Thyroid gland (tissue), 4 donors: ENCODE results near the gene MNAT1. TPM values are rescaled to one million over a fixed set of nuclear protein-coding genes. Genes with fewer than 3 reads are reported as not detected.

Source experiments
- DNase-seq, 2 donors: peaks; one replicate each; pipeline ENCODE4 v3.0.0-alpha.2; 2019
- H3K27ac ChIP-seq, 3 donors: fragments of 200-600 bp; sonication (generic); 1 replicate in 2 of 3; 2 replicates in 1 of 3; pipeline ENCODE4 v1.5.1; 2016 to 2019; ENCODE audit warnings: mild to moderate bottlenecking in 1 of 3, moderate library complexity in 1 of 3
- H3K27me3 ChIP-seq: fragments of 200-600 bp; sonication (generic); one replicate; pipeline ENCODE4 v1.5.1; 2019
- H3K36me3 ChIP-seq, 2 donors: fragments of 200-600 bp; sonication (generic); one replicate each; pipeline ENCODE4 v1.5.1; 2016 to 2019
- H3K4me1 ChIP-seq, 2 donors: fragments of 200-600 bp; sonication (generic); one replicate each; pipeline ENCODE4 v1.5.1; 2017 to 2019
- H3K4me3 ChIP-seq, 3 donors: fragments of 200-600 bp; sonication (generic); replicated peaks in 1 of 3; 1 replicate in 2 of 3; 2 replicates in 1 of 3; pipeline ENCODE4 v1.5.1; 2016; ENCODE audit warnings: mild to moderate bottlenecking in 1 of 3
- H3K9me3 ChIP-seq: fragments of 200-600 bp; sonication (generic); one replicate; pipeline ENCODE4 v1.5.1; 2017
- CTCF ChIP-seq, 6 experiments: fragments of 200-600 bp in 3 of 6; fragments of 450-650 bp in 3 of 6; sonication (generic) in 3 of 6; IDR thresholded peaks; one replicate each; pipeline ENCODE4 v1.5.1; 2016 to 2019; ENCODE audit warnings: antibody characterized with exemption in 6 of 6, mild to moderate bottlenecking in 2 of 6, inconsistent platforms in 1 of 6, moderate library complexity in 1 of 6
- POLR2A ChIP-seq, 2 donors: fragments of 450-650 bp; IDR thresholded peaks; one replicate each; pipeline ENCODE4 v1.6.1; 2017; ENCODE audit warnings: antibody characterized with exemption in 2 of 2, mild to moderate bottlenecking in 2 of 2, moderate library complexity in 1 of 2
- WGBS, 2 donors: methylation state at CpG; one replicate each; pipeline ENCODE4 v1.1.5; 2017; 5-methylcytosine and 5-hydroxymethylcytosine counted together
- intact Hi-C: fragments of 100-400 bp; cut with DNase I; formaldehyde crosslinking; loops from one replicate; pipeline ENCODE4 v1.15.1; 2023
- total RNA-seq, 4 donors: library from RNA; depleted of rRNA; stranded (reverse); fragments of >200 nt; gene quantifications; one replicate each; pipeline ENCODE4 v1.2.3, GENCODE V29; 2016

MNAT1 gene
- total RNA-seq, 4 donors from 2014 or later: 35.4 to 58.8 (median 47.8) TPM

- TF ChIP-seq POLR2A (IDR thresholded peaks at IDR 0.05) (no peak), CTCF (IDR thresholded peaks at IDR 0.05) (no peak)
- no peak for DNase-seq
- H3K27me3 ChIP-seq: no peaks in the 10 kb centered on the region
- H3K27ac ChIP-seq: no peak overlapping the region
- no peak overlapping the region for H3K4me3 ChIP-seq
- no peaks in the 10 kb centered on the region for H3K9me3 ChIP-seq
- intact Hi-C loops: no loop called here
- H3K36me3 ChIP-seq: peaks cover 4 to 18% of the 10 kb centered on the region in 2 donors
- 87 to 94% methylated on average over 4 of the region's 4 CpGs for WGBS, 2 donors
- H3K4me1 ChIP-seq: no peaks in the 10 kb centered on the region
Observed at GRCh38 chr14:60815371-60815770, 80.8 kb downstream of the MNAT1 start.

GRCh38 chr14:60817113-60817512 lies 82.6 kb downstream of the MNAT1 start:
- TF ChIP-seq POLR2A (IDR thresholded peaks at IDR 0.05) (no peak), CTCF (IDR thresholded peaks at IDR 0.05) (no peak)
- intact Hi-C loops: no loop called here
- Histone ChIP-seq H3K27ac (no peak overlapping the region), H3K4me1 (no peaks in the 10 kb centered on the region), H3K36me3 (peaks cover 4 to 15% of the 10 kb centered on the region in 2 donors), H3K27me3 (no peaks in the 10 kb centered on the region), H3K9me3 (no peaks in the 10 kb centered on the region), H3K4me3 (no peak overlapping the region)
- DNase-seq: no peak
- WGBS, 2 donors: 98 to 100% methylated on average over 1 of the region's 1 CpG

- WGBS, 2 donors: 93 to 95% methylated on average over 4 of the region's 4 CpGs
- Histone ChIP-seq H3K36me3 (no peaks in the 10 kb centered on the region), H3K9me3 (no peaks in the 10 kb centered on the region), H3K4me3 (no peak overlapping the region), H3K27ac (no peak overlapping the region), H3K4me1 (no peaks in the 10 kb centered on the region), H3K27me3 (no peaks in the 10 kb centered on the region)
- no peak for TF ChIP-seq POLR2A (IDR thresholded peaks at IDR 0.05)
- no peak for TF ChIP-seq CTCF (IDR thresholded peaks at IDR 0.05)
- no peak for DNase-seq
- intact Hi-C loops: no loop called here
Observed at GRCh38 chr14:60819575-60819974, 85.0 kb downstream of the MNAT1 start.

- Histone ChIP-seq H3K9me3 (no peaks in the 10 kb centered on the region), H3K4me3 (no peak overlapping the region), H3K27ac (no peak overlapping the region), H3K27me3 (no peaks in the 10 kb centered on the region), H3K36me3 (peaks cover 0 to 8% of the 10 kb centered on the region in 2 donors), H3K4me1 (no peaks in the 10 kb centered on the region)
- no peak for TF ChIP-seq POLR2A (IDR thresholded peaks at IDR 0.05)
- no peak for TF ChIP-seq CTCF (IDR thresholded peaks at IDR 0.05)
- no peak for DNase-seq
- intact Hi-C loops: no loop called here
- 97 to 100% methylated on average over 5 of the region's 5 CpGs for WGBS, 2 donors
Observed at GRCh38 chr14:60838601-60839000, 104.0 kb downstream of the MNAT1 start.

- Histone ChIP-seq H3K27ac (no peak overlapping the region), H3K9me3 (no peaks in the 10 kb centered on the region), H3K27me3 (no peaks in the 10 kb centered on the region), H3K4me3 (no peak overlapping the region), H3K4me1 (no peaks in the 10 kb centered on the region), H3K36me3 (peaks cover 0 to 8% of the 10 kb centered on the region in 2 donors)
- intact Hi-C loops: no loop called here
- TF ChIP-seq CTCF (IDR thresholded peaks at IDR 0.05): no peak
- TF ChIP-seq POLR2A (IDR thresholded peaks at IDR 0.05): no peak
- DNase-seq: no peak
- 87 to 92% methylated on average over 2 of the region's 2 CpGs for WGBS, 2 donors
Observed at GRCh38 chr14:60839057-60839456, 104.5 kb downstream of the MNAT1 start.
